H1 (cell line): ENCODE data around the gene CRISPLD2. TPM values are rescaled to one million over a fixed set of nuclear protein-coding genes. Genes with fewer than 3 reads are reported as not detected.

Source experiments
- CTCF ChIA-PET: fragments of 300-600 bp; sonication (Branson Sonifier 250); formaldehyde crosslinking; loops from one replicate; lab custom pipeline; 2021; ENCODE audit not compliant: partially characterized antibody; lab: Charles Lee
- POLR2A ChIA-PET: fragments of 300-600 bp; sonication (Branson Sonifier 250); formaldehyde crosslinking; loops from one replicate; lab custom pipeline; 2021; ENCODE audit warnings: inconsistent platforms; ENCODE audit not compliant: partially characterized antibody; lab: Charles Lee
- DNase-seq, 2 experiments: peaks; one replicate each; pipeline versions ENCODE4 v3.0.0 to v3.0.0-alpha.2; 2010 to 2022; ENCODE audit warnings: low spot score in 2 of 2, low read depth in 1 of 2, mixed read lengths in 1 of 2
- FAIRE-seq: peaks from 2 replicates; lab custom pipeline; 2011; peaks lifted over from hg19 to GRCh38; lab: Jason Lieb, UNC
- H2AFZ ChIP-seq: 2 replicates; pipeline ENCODE4 v1.8.1; 2012; ENCODE audit warnings: low read length, inconsistent platforms
- H2AK5ac ChIP-seq: 2 replicates; pipeline ENCODE4 v1.6.1; 2013; ENCODE audit warnings: low read depth, low read length
- H2BK120ac ChIP-seq: replicated peaks from 2 replicates; pipeline ENCODE3; 2013; ENCODE audit warnings: low read depth, low read length, inconsistent platforms
- H2BK12ac ChIP-seq: 2 replicates; pipeline ENCODE4 v1.6.1; 2013; ENCODE audit warnings: low read depth, low read length
- H2BK15ac ChIP-seq: 2 replicates; pipeline ENCODE4 v1.6.1; 2013; ENCODE audit warnings: low read length
- H2BK20ac ChIP-seq: 2 replicates; pipeline ENCODE4 v1.6.1; 2013; ENCODE audit warnings: low read length
- H2BK5ac ChIP-seq: 2 replicates; pipeline ENCODE4 v1.6.1; 2013; ENCODE audit warnings: low read depth, low read length
- H3K14ac ChIP-seq: 2 replicates; pipeline ENCODE4 v1.6.1; 2013; ENCODE audit warnings: inconsistent platforms; ENCODE audit not compliant: insufficient read length
- H3K18ac ChIP-seq: 2 replicates; pipeline ENCODE4 v1.6.1; 2013; ENCODE audit warnings: low read length; ENCODE audit errors: extremely low read depth
- H3K23ac ChIP-seq: 2 replicates; pipeline ENCODE4 v1.6.1; 2013; ENCODE audit warnings: inconsistent platforms; ENCODE audit not compliant: insufficient read length
- H3K23me2 ChIP-seq: 2 replicates; pipeline ENCODE4 v1.6.1; 2013; ENCODE audit warnings: low read depth, low read length
- H3K27ac ChIP-seq: 2 replicates; pipeline ENCODE4 v1.6.1; 2011; ENCODE audit warnings: low read depth, low read length, inconsistent platforms
- H3K27me3 ChIP-seq, 4 experiments: replicated peaks in 1 of 4; 1 replicate in 1 of 4; 2 replicates in 3 of 4; pipeline versions ENCODE4 v1.6.1 to v1.8.1; 2011 to 2013; ENCODE audit warnings: low read length in 3 of 4, mild to moderate bottlenecking in 3 of 4, inconsistent platforms in 2 of 4, mixed read lengths in 2 of 4, moderate library complexity in 1 of 4; ENCODE audit not compliant: control insufficient read depth in 3 of 4, insufficient read depth in 3 of 4; ENCODE audit errors: extremely low read depth in 1 of 4
- H3K36me3 ChIP-seq, 4 experiments: 2 replicates each; pipeline versions ENCODE4 v1.6.1 to v1.8.1; 2011 to 2013; ENCODE audit warnings: mild to moderate bottlenecking in 4 of 4, low read length in 3 of 4, moderate library complexity in 2 of 4, control low read depth in 1 of 4, inconsistent platforms in 1 of 4; ENCODE audit not compliant: insufficient read depth in 4 of 4, control insufficient read depth in 2 of 4
- H3K4ac ChIP-seq: replicated peaks from 2 replicates; pipeline ENCODE3; 2013; ENCODE audit warnings: low read length, low read depth, mixed read lengths, inconsistent platforms; ENCODE audit not compliant: insufficient read length
- H3K4me1 ChIP-seq, 4 experiments: replicated peaks in 1 of 4; 1 replicate in 1 of 4; 2 replicates in 3 of 4; pipeline versions ENCODE4 v1.6.1 to v1.8.1; 2011 to 2013; ENCODE audit warnings: low read length in 3 of 4, inconsistent platforms in 2 of 4, mixed read lengths in 1 of 4; ENCODE audit not compliant: insufficient read depth in 4 of 4, control insufficient read depth in 3 of 4
- H3K4me2 ChIP-seq, 2 experiments: 2 replicates each; pipeline versions ENCODE4 v1.6.1 to v1.8.1; 2011 to 2013; ENCODE audit warnings: low read depth in 2 of 2, low read length in 2 of 2, control low read depth in 1 of 2, inconsistent platforms in 1 of 2, mild to moderate bottlenecking in 1 of 2; ENCODE audit not compliant: insufficient read depth in 1 of 2
- H3K4me3 ChIP-seq, 4 experiments: fragments of 200-600, 300-600 bp in 1 of 4; sonication (generic), shearing (Covaris generic), sonication (Bioruptor Twin) in 1 of 4; 2 replicates each; pipeline versions ENCODE4 v1.5.1 to v1.8.1; 2011 to 2016; ENCODE audit warnings: low read length in 4 of 4, low read depth in 3 of 4, control low read depth in 2 of 4, inconsistent platforms in 2 of 4, mild to moderate bottlenecking in 2 of 4, mixed read lengths in 1 of 4, moderate library complexity in 1 of 4; ENCODE audit not compliant: insufficient read depth in 2 of 4; ENCODE audit errors: extremely low read depth in 1 of 4
- H3K56ac ChIP-seq: replicated peaks from 2 replicates; pipeline ENCODE3; 2013; ENCODE audit warnings: low read depth, mild to moderate bottlenecking, mixed read lengths, low read length, inconsistent platforms; ENCODE audit not compliant: insufficient read length
- H3K79me1 ChIP-seq: 2 replicates; pipeline ENCODE4 v1.6.1; 2013; ENCODE audit warnings: low read depth, low read length, control low read depth
- H3K79me2 ChIP-seq, 2 experiments: 2 replicates each; pipeline versions ENCODE4 v1.6.1 to v1.8.1; 2012 to 2013; ENCODE audit warnings: low read length in 2 of 2, mild to moderate bottlenecking in 2 of 2, inconsistent platforms in 1 of 2; ENCODE audit not compliant: insufficient read depth in 2 of 2, control insufficient read depth in 1 of 2
- H3K9ac ChIP-seq, 4 experiments: replicated peaks in 1 of 4; 1 replicate in 1 of 4; 2 replicates in 3 of 4; pipeline versions ENCODE4 v1.6.1 to v1.8.1; 2011 to 2013; ENCODE audit warnings: low read depth in 3 of 4, low read length in 3 of 4, control low read depth in 2 of 4, mild to moderate bottlenecking in 2 of 4, moderate library complexity in 2 of 4, inconsistent platforms in 1 of 4; ENCODE audit errors: extremely low read depth in 1 of 4
- H3K9me3 ChIP-seq, 2 experiments: 2 replicates each; pipeline versions ENCODE4 v1.6.1 to v1.8.1; 2012 to 2013; ENCODE audit warnings: mild to moderate bottlenecking in 2 of 2, moderate library complexity in 2 of 2, control low read depth in 1 of 2, inconsistent platforms in 1 of 2, low read depth in 1 of 2, low read length in 1 of 2, mixed read lengths in 1 of 2; ENCODE audit not compliant: insufficient read depth in 2 of 2
- H4K20me1 ChIP-seq, 2 experiments: replicated peaks in 1 of 2; 2 replicates each; pipeline versions ENCODE3 to v1.8.1; 2011 to 2013; ENCODE audit warnings: inconsistent platforms in 2 of 2, low read length in 2 of 2, mild to moderate bottlenecking in 1 of 2; ENCODE audit not compliant: insufficient read depth in 2 of 2, control insufficient read depth in 1 of 2
- H4K5ac ChIP-seq: 2 replicates; pipeline ENCODE4 v1.6.1; 2013; ENCODE audit warnings: low read length, low read depth, mixed read lengths, inconsistent platforms; ENCODE audit not compliant: insufficient read length
- H4K8ac ChIP-seq: 2 replicates; pipeline ENCODE4 v1.8.0; 2013; ENCODE audit warnings: mild to moderate bottlenecking, moderate library complexity, low read length, inconsistent platforms; ENCODE audit not compliant: insufficient read depth; ENCODE audit errors: extremely low read depth
- H4K91ac ChIP-seq: replicated peaks from 2 replicates; pipeline ENCODE3; 2013; ENCODE audit warnings: low read length, mixed read lengths, inconsistent platforms; ENCODE audit not compliant: insufficient read length
- CHD2 ChIP-seq: IDR thresholded peaks from 2 replicates; pipeline ENCODE4 v1.6.1; 2012; ENCODE audit warnings: low read length, improper control_type of control experiment
- EZH2 ChIP-seq: fragments of 200-600 bp; sonication (generic); IDR thresholded peaks from 2 replicates; pipeline ENCODE4 v1.7.1; 2012; ENCODE audit warnings: low read depth, mild to moderate bottlenecking, moderate library complexity, low read length, inconsistent platforms; ENCODE audit not compliant: severe bottlenecking
- JUN ChIP-seq: IDR thresholded peaks from 2 replicates; pipeline ENCODE4 v1.6.1; 2011; ENCODE audit warnings: low read depth, mild to moderate bottlenecking, improper control_type of control experiment, low read length
- MAFK ChIP-seq: IDR thresholded peaks from 2 replicates; pipeline ENCODE4 v1.6.1; 2012; ENCODE audit warnings: low read depth, mild to moderate bottlenecking, improper control_type of control experiment, low read length
- SIN3A ChIP-seq, 2 experiments: IDR thresholded peaks in 1 of 2; conservative IDR thresholded peaks in 1 of 2; 2 replicates each; pipeline ENCODE4 v1.6.1; 2011 to 2012; ENCODE audit warnings: low read length in 2 of 2, improper control_type of control experiment in 1 of 2, low read depth in 1 of 2, mild to moderate bottlenecking in 1 of 2
- SP4 ChIP-seq: IDR thresholded peaks from 2 replicates; pipeline ENCODE4 v1.6.1; 2012; ENCODE audit warnings: low read length, inconsistent platforms
- SRF ChIP-seq: IDR thresholded peaks from 2 replicates; pipeline ENCODE4 v1.6.1; 2011; ENCODE audit warnings: mild to moderate bottlenecking, low read depth, low read length, moderate library complexity
- ZNF274 ChIP-seq: IDR thresholded peaks from 2 replicates; pipeline ENCODE4 v1.7.0; 2012; ENCODE audit warnings: low read length, borderline replicate concordance; ENCODE audit errors: extremely low read depth
- WGBS, 2 experiments: shearing (Covaris generic) in 1 of 2; methylation state at CpG; one replicate each; pipeline versions ENCODE4 v1.1.6 to v1.1.7; 2013 to 2015; ENCODE audit warnings: low lambda C conversion rate in 2 of 2, mixed read lengths in 2 of 2, inconsistent platforms in 1 of 2, low coverage in 1 of 2, missing lambda C conversion rate in 1 of 2; ENCODE audit not compliant: insufficient replicate concordance in 2 of 2, insufficient coverage in 1 of 2, insufficient read length in 1 of 2; ENCODE audit errors: extremely low coverage in 1 of 2, missing lambda C conversion rate in 1 of 2; 5-methylcytosine and 5-hydroxymethylcytosine counted together
- polyA plus RNA-seq, 7 experiments: library from polyadenylated mRNA; depleted of rRNA in 3 of 7; stranded (reverse) in 5 of 7; unstranded in 2 of 7; fragments of >200 nt in 5 of 7; fragments of 200-250 nt in 2 of 7; gene quantifications; 1 replicate in 5 of 7; 2 replicates in 1 of 7; 4 replicates in 1 of 7; pipeline versions ENCODE4 v1.2.1 to v1.2.3, GENCODE V29; 2011 to 2013; ENCODE audit warnings: missing spikeins in 2 of 7, mixed read lengths in 2 of 7
- total RNA-seq: library from RNA; stranded (reverse); fragmentation: NEBNext Ultra II Directional; extraction: Animal tissue kit (Norgen Biotek cat#: 25700); gene quantifications from 2 replicates; pipeline ENCODE4 v1.2.1, GENCODE V29; 2021

CRISPLD2 gene
- total and polyA plus RNA-seq, 2 of the 8 experiments (the other 6 are each of a cell fraction or from before 2014, with no cell fraction given), result 2.7 to 5.1 TPM

- no peaks in the 10 kb centered on the region for H3K79me1 ChIP-seq
- H3K27me3 ChIP-seq, result no peaks in the 10 kb centered on the region
- H3K9me3 ChIP-seq, result no peaks in the 10 kb centered on the region
- no peak overlapping the region for H3K18ac ChIP-seq
- no peak overlapping the region for H3K23ac ChIP-seq
- H3K14ac ChIP-seq, result no peak overlapping the region
- no peaks in the 10 kb centered on the region for H4K20me1 ChIP-seq
- no peaks in the 10 kb centered on the region; the same call in 1 of the 2 replicates for H3K23me2 ChIP-seq
- no peak overlapping the region for H3K9ac ChIP-seq
- H2BK5ac ChIP-seq, result no peak overlapping the region
- POLR2A ChIA-PET, result no interaction called here
- no peak overlapping the region for H2AK5ac ChIP-seq
- no peaks in the 10 kb centered on the region; a peak in 1 of 7 replicates for H3K4me1 ChIP-seq
- H3K4me3 ChIP-seq, result no peak overlapping the region
- no peak overlapping the region for H2BK12ac ChIP-seq
- no peak overlapping the region for H3K27ac ChIP-seq
- no peak for DNase-seq
- H3K79me2 ChIP-seq, result no peaks in the 10 kb centered on the region
- no peak overlapping the region for H2BK20ac ChIP-seq
- WGBS, 2 experiments, result 86% methylated on average over 11 of the region's 11 CpGs; no CpG with 5 or more reads in 1 of the 2 experiments
- H4K91ac ChIP-seq, result no peak overlapping the region
- H2AFZ ChIP-seq, result no peak overlapping the region
- H3K4ac ChIP-seq, result no peak overlapping the region
- no peak overlapping the region for H4K5ac ChIP-seq
- CTCF ChIA-PET, result interaction anchor here (1.5 to 2.8 kb wide), 3 partner anchors 35 to 117 kb away, joined by 3 to 17 read pairs (median 10); no protein-coding TSS in a partner anchor
- H2BK120ac ChIP-seq, result no peak overlapping the region
- no peak overlapping the region for H4K8ac ChIP-seq
- H3K4me2 ChIP-seq, result no peak overlapping the region
- FAIRE-seq, result no peak
- H3K56ac ChIP-seq, result no peak overlapping the region
- H2BK15ac ChIP-seq, result no peak overlapping the region
- no peaks in the 10 kb centered on the region for H3K36me3 ChIP-seq
- TF ChIP-seq MAFK (no peak), SP4 (no peak), SRF (no peak), JUN (no peak), SIN3A (conservative IDR thresholded peaks at IDR 0.05 in 1 of 2, IDR thresholded peaks at IDR 0.05 in 1 of 2; ENCODE audit: low read depth in 1 of 2, low read length in 2 of 2) (no peak), ZNF274 (no peak), CHD2 (no peak), EZH2 (no peak)
These were observed 97.7 kb downstream of the CRISPLD2 start for GRCh38 chr16:84917492-84917891.
